Esophagus muscularis mucosa (tissue), 4 donors: ENCODE results near the gene CD99L2. TPM values are rescaled to one million over a fixed set of nuclear protein-coding genes. Genes with fewer than 3 reads are reported as not detected.

Source experiments
- DNase-seq: peaks from one replicate; pipeline ENCODE4 v3.0.0-alpha.2; 2017; ENCODE audit errors: extremely low spot score
- H3K27ac ChIP-seq, 4 donors: fragments of 200-600 bp; sonication (generic); replicated peaks in 1 of 4; 1 replicate in 3 of 4; 2 replicates in 1 of 4; pipeline ENCODE4 v1.5.1; 2016 to 2019; ENCODE audit warnings: mild to moderate bottlenecking in 1 of 4
- H3K27me3 ChIP-seq, 4 donors: fragments of 200-600 bp; sonication (generic); one replicate each; pipeline versions ENCODE4 v1.5.1 to v1.6.0; 2016 to 2019
- H3K36me3 ChIP-seq, 4 donors: fragments of 200-600 bp; sonication (generic); one replicate each; pipeline ENCODE4 v1.5.1; 2016 to 2019
- H3K4me1 ChIP-seq, 4 donors: fragments of 200-600 bp; sonication (generic); one replicate each; pipeline ENCODE4 v1.5.1; 2016 to 2019
- H3K4me3 ChIP-seq, 4 donors: fragments of 200-600 bp; sonication (generic); 1 replicate in 2 of 4; 2 replicates in 2 of 4; pipeline ENCODE4 v1.5.1; 2016 to 2019; ENCODE audit warnings: mild to moderate bottlenecking in 4 of 4, moderate library complexity in 1 of 4
- H3K9me3 ChIP-seq, 4 donors: fragments of 200-600 bp; sonication (generic); 1 replicate in 3 of 4; 2 replicates in 1 of 4; pipeline ENCODE4 v1.5.1; 2016 to 2019
- EP300 ChIP-seq: sonication (generic); formaldehyde crosslinking; IDR thresholded peaks from one replicate; pipeline ENCODE4 v1.6.1; 2017; ENCODE audit warnings: antibody characterized with exemption
- POLR2A ChIP-seq: fragments of 450-650 bp; IDR thresholded peaks from one replicate; pipeline ENCODE4 v1.6.1; 2017; ENCODE audit warnings: antibody characterized with exemption, moderate library complexity, mild to moderate bottlenecking, low read depth
- POLR2AphosphoS5 ChIP-seq, 2 donors: sonication (generic); formaldehyde crosslinking; IDR thresholded peaks; one replicate each; pipeline ENCODE4 v1.6.1; 2017; ENCODE audit warnings: antibody characterized with exemption in 2 of 2
- WGBS: methylation state at CpG from one replicate; pipeline ENCODE4 v1.1.5; 2018; 5-methylcytosine and 5-hydroxymethylcytosine counted together
- intact Hi-C: fragments of 100-400 bp; cut with DNase I; formaldehyde crosslinking; loops from one replicate; pipeline ENCODE4 v1.15.1; 2023
- total RNA-seq, 4 donors: library from RNA; depleted of rRNA; stranded (reverse); fragments of >200 nt; gene quantifications; one replicate each; pipeline versions ENCODE4 v1.1.0 to v1.2.1, GENCODE V29; 2016
- TF ChIP-seq, protein P1 (sequence below), 3 experiments: fragments of 200-600 bp in 2 of 3; fragments of 450-650 bp in 1 of 3; sonication (generic) in 2 of 3; IDR thresholded peaks; one replicate each; pipeline ENCODE4 v1.5.1; 2017 to 2019; ENCODE audit warnings: antibody characterized with exemption in 3 of 3, mild to moderate bottlenecking in 2 of 3, moderate library complexity in 1 of 3

Gene CD99L2
- total RNA-seq, 4 donors from 2014 or later = 61.0 to 91.5 (median 70.1) TPM

- no peak overlapping the region for H3K27ac ChIP-seq
- TF ChIP-seq POLR2A = no peak
- TF ChIP-seq, protein P1, sequence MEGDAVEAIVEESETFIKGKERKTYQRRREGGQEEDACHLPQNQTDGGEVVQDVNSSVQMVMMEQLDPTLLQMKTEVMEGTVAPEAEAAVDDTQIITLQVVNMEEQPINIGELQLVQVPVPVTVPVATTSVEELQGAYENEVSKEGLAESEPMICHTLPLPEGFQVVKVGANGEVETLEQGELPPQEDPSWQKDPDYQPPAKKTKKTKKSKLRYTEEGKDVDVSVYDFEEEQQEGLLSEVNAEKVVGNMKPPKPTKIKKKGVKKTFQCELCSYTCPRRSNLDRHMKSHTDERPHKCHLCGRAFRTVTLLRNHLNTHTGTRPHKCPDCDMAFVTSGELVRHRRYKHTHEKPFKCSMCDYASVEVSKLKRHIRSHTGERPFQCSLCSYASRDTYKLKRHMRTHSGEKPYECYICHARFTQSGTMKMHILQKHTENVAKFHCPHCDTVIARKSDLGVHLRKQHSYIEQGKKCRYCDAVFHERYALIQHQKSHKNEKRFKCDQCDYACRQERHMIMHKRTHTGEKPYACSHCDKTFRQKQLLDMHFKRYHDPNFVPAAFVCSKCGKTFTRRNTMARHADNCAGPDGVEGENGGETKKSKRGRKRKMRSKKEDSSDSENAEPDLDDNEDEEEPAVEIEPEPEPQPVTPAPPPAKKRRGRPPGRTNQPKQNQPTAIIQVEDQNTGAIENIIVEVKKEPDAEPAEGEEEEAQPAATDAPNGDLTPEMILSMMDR (IDR thresholded peaks at IDR 0.05) = no peak
- TF ChIP-seq EP300 = no peak
- no peak for TF ChIP-seq POLR2AphosphoS5 (IDR thresholded peaks at IDR 0.05)
- peaks cover 5 to 14% (median 10%) of the 10 kb centered on the region in 4 donors for H3K4me1 ChIP-seq
- no peak overlapping the region for H3K4me3 ChIP-seq
- no peaks in the 10 kb centered on the region for H3K9me3 ChIP-seq
- H3K36me3 ChIP-seq = peaks cover 0 to 27% (median 23%) of the 10 kb centered on the region in 4 donors
- DNase-seq = no peak
- WGBS = 46% methylated on average over 2 of the region's 9 CpGs
- intact Hi-C loops = loop anchor here (10.0 kb wide), 1 partner anchor 128 kb away; the partner anchor contains the start of gene CD99L2
- H3K27me3 ChIP-seq = no peaks in the 10 kb centered on the region
Measured at GRCh38 chrX:150767045-150767395, 131.4 kb downstream of the CD99L2 start.

- Histone ChIP-seq H3K36me3 (peaks cover 0 to 27% (median 23%) of the 10 kb centered on the region in 4 donors), H3K27me3 (no peaks in the 10 kb centered on the region), H3K9me3 (no peaks in the 10 kb centered on the region), H3K27ac (no peak overlapping the region), H3K4me3 (no peak overlapping the region), H3K4me1 (peaks cover 0 to 11% (median 9%) of the 10 kb centered on the region in 4 donors)
- intact Hi-C loops = loop anchor here (10.0 kb wide), 1 partner anchor 128 kb away; the partner anchor contains the start of gene CD99L2
- 84% methylated on average over 12 of the region's 13 CpGs for WGBS
- TF ChIP-seq EP300 = no peak
- TF ChIP-seq, protein P1 (IDR thresholded peaks at IDR 0.05) = no peak
- TF ChIP-seq POLR2AphosphoS5 (IDR thresholded peaks at IDR 0.05) = no peak
- TF ChIP-seq POLR2A = no peak
- no peak for DNase-seq
Measured at GRCh38 chrX:150766351-150767044, 132.0 kb downstream of the CD99L2 start.

DNA sequence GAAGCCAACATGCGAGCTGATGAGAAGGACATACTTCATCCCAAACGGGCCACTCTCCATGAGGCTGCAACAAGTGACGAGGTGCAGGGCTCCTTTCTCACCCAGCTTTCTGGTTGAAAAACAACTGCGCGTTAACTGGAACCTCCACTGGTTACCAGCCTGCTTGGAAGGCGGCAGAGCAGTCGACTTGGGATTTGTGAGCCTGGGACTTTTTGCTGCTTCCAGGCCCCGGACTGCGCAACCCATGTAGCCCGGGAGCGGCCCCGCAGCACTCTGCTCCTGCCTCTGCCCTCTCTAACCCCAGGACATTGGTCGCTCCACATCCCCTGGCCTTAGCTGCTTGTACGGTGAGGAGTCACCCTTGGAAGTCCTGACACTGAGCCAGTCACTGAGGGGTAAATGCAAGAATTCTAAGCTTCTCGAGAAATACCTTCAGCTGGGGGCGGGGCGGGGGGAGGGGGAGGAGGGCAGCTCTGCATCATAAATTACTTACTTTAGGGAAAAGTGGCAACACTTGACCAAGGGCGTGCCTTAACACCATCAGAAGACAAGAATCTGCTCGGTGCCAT lies 132.6 kb downstream of the CD99L2 start:
- no peak overlapping the region for H3K27ac ChIP-seq
- no peak for TF ChIP-seq POLR2A
- no peak for TF ChIP-seq POLR2AphosphoS5 (IDR thresholded peaks at IDR 0.05)
- TF ChIP-seq, protein P1 (IDR thresholded peaks at IDR 0.05) = no peak
- no peak for TF ChIP-seq EP300
- no peak for DNase-seq
- no peaks in the 10 kb centered on the region for H3K27me3 ChIP-seq
- intact Hi-C loops = loop anchor here (10.0 kb wide), 1 partner anchor 129 kb away; the partner anchor contains the start of gene CD99L2
- WGBS = 85% methylated on average over 15 of the region's 19 CpGs
- no peaks in the 10 kb centered on the region for H3K9me3 ChIP-seq
- no peak overlapping the region for H3K4me3 ChIP-seq
- H3K4me1 ChIP-seq = peaks cover 0 to 11% (median 9%) of the 10 kb centered on the region in 4 donors
- H3K36me3 ChIP-seq = peaks cover 0 to 27% (median 23%) of the 10 kb centered on the region in 4 donors

- WGBS = 69% methylated on average over 8 of the region's 9 CpGs
- TF ChIP-seq POLR2AphosphoS5 (IDR thresholded peaks at IDR 0.05) (no peak), EP300 (no peak), POLR2A (no peak)
- TF ChIP-seq, protein P1 (IDR thresholded peaks at IDR 0.05) = no peak
- intact Hi-C loops = loop anchor here (10.0 kb wide), 1 partner anchor 130 kb away; the partner anchor contains the start of gene CD99L2
- H3K4me3 ChIP-seq = no peak overlapping the region
- no peak for DNase-seq
- H3K9me3 ChIP-seq = no peaks in the 10 kb centered on the region
- H3K27me3 ChIP-seq = no peaks in the 10 kb centered on the region
- no peak overlapping the region for H3K27ac ChIP-seq
- peaks cover 0 to 11% (median 9%) of the 10 kb centered on the region in 4 donors for H3K4me1 ChIP-seq
- peaks cover 0 to 26% (median 19%) of the 10 kb centered on the region in 4 donors for H3K36me3 ChIP-seq
Measured at GRCh38 chrX:150765237-150765636, 133.2 kb downstream of the CD99L2 start.
